ENCODE results near the gene DHRS1.

The DHRS1 gene

GRCh38 chr14:24289649-24290280 lies 9.8 kb downstream of the DHRS1 start:
- TF ChIP-seq CTCF (IDR thresholded peaks at IDR 0.05; ENCODE audit: insufficient read depth, low read depth, low read length, missing control alignments): no peak
- no peak overlapping the region for H3K4me3 ChIP-seq (ENCODE audit: low read depth, low read length)
- peak; percentile 75 for DNase-seq (ENCODE audit: low read depth)

- DNase-seq (ENCODE audit: low read depth): no peak
- no peak overlapping the region for H3K4me3 ChIP-seq (ENCODE audit: low read depth, low read length)
- no peak for TF ChIP-seq CTCF (IDR thresholded peaks at IDR 0.05; ENCODE audit: insufficient read depth, low read depth, low read length, missing control alignments)
Observed at GRCh38 chr14:24286996-24287395, 12.6 kb downstream of the DHRS1 start.

GRCh38 chr14:24285351-24285750 lies 14.2 kb downstream of the DHRS1 start:
- no peak for TF ChIP-seq CTCF (IDR thresholded peaks at IDR 0.05; ENCODE audit: insufficient read depth, low read depth, low read length, missing control alignments)
- no peak for DNase-seq (ENCODE audit: low read depth)
- no peak overlapping the region for H3K4me3 ChIP-seq (ENCODE audit: low read depth, low read length)

- no peak for TF ChIP-seq CTCF (IDR thresholded peaks at IDR 0.05; ENCODE audit: insufficient read depth, low read depth, low read length, missing control alignments)
- no peak overlapping the region for H3K4me3 ChIP-seq (ENCODE audit: low read depth, low read length)
- DNase-seq (ENCODE audit: low read depth): no peak
Observed at GRCh38 chr14:24284501-24285035, 15.0 kb downstream of the DHRS1 start.

GRCh38 chr14:24283796-24284460 lies 15.7 kb downstream of the DHRS1 start:
- no peak for DNase-seq (ENCODE audit: low read depth)
- no peak for TF ChIP-seq CTCF (IDR thresholded peaks at IDR 0.05; ENCODE audit: insufficient read depth, low read depth, low read length, missing control alignments)
- H3K4me3 ChIP-seq (ENCODE audit: low read depth, low read length): no peak overlapping the region

- H3K4me3 ChIP-seq (ENCODE audit: low read depth, low read length): no peak overlapping the region
- no peak for TF ChIP-seq CTCF (IDR thresholded peaks at IDR 0.05; ENCODE audit: insufficient read depth, low read depth, low read length, missing control alignments)
- DNase-seq (ENCODE audit: low read depth): no peak
Observed at GRCh38 chr14:24282736-24283135, 16.8 kb downstream of the DHRS1 start.

All from GM12865 (cell line).